GM19025 (cell line): ENCODE results near the gene KCNC4.
A peak's percentile ranks its signal among the peaks of the same experiment; 100 is the strongest.

Source experiments
- ATAC-seq: cut with Tn5 transposase; IDR thresholded peaks from one replicate; pipeline ENCODE4 v1.9.1; 2021; ENCODE audit warnings: mild to moderate bottlenecking, low read depth, moderate library complexity; ENCODE audit not compliant: unreplicated experiment

Gene KCNC4

GRCh38 chr1:110209715-110210603 lies at the start of gene KCNC4:
KCNC4 (plus strand) TSS chr1:110210314; CDS start chr1:110211500, 1,186 bp downstream.
- peak; percentile 87 for ATAC-seq

- no peak for ATAC-seq
Observed at GRCh38 chr1:110160538-110161100, 49.5 kb upstream of the KCNC4 start.

- no peak for ATAC-seq
Observed at GRCh38 chr1:110161165-110161564, 48.9 kb upstream of the KCNC4 start.

GRCh38 chr1:110161849-110162248 lies 48.3 kb upstream of the KCNC4 start:
- no peak for ATAC-seq

GRCh38 chr1:110163591-110163990 lies 46.5 kb upstream of the KCNC4 start:
- ATAC-seq: no peak

GRCh38 chr1:110164725-110165350 lies 45.3 kb upstream of the KCNC4 start:
- no peak for ATAC-seq

- ATAC-seq: no peak
Observed at GRCh38 chr1:110165761-110166231, 44.3 kb upstream of the KCNC4 start.

- no peak for ATAC-seq
Observed at GRCh38 chr1:110166861-110167260, 43.3 kb upstream of the KCNC4 start.

- ATAC-seq: no peak
Observed at GRCh38 chr1:110170766-110171733, 39.1 kb upstream of the KCNC4 start.

GRCh38 chr1:110172001-110172400 lies 38.1 kb upstream of the KCNC4 start:
- ATAC-seq: no peak

- no peak for ATAC-seq
Observed at GRCh38 chr1:110173466-110174105, 36.5 kb upstream of the KCNC4 start.

- no peak for ATAC-seq
Observed at GRCh38 chr1:110174961-110175360, 35.2 kb upstream of the KCNC4 start.

- ATAC-seq: no peak
Observed at GRCh38 chr1:110176299-110176956, 33.7 kb upstream of the KCNC4 start.

- no peak for ATAC-seq
Observed at GRCh38 chr1:110177775-110178174, 32.3 kb upstream of the KCNC4 start.

GRCh38 chr1:110183642-110184167 lies 26.4 kb upstream of the KCNC4 start:
- no peak for ATAC-seq

GRCh38 chr1:110184446-110184845 lies 25.7 kb upstream of the KCNC4 start:
- ATAC-seq: no peak

- no peak for ATAC-seq
Observed at GRCh38 chr1:110185181-110185580, 24.9 kb upstream of the KCNC4 start.

GRCh38 chr1:110186558-110186957 lies 23.6 kb upstream of the KCNC4 start:
- no peak for ATAC-seq
